NT2/D1 (cell line): Measurements from ENCODE around the gene GGTA1.
"Not testable (repeated sequence)": the region's sequence is repeated elsewhere in the genome, so short reads cannot be mapped to it uniquely, and the experiment has no call there.

Experiments
- DNase-seq: peaks from one replicate; pipeline ENCODE4 v3.0.0-alpha.2; 2011; ENCODE audit warnings: low read depth, low spot score
- H3K27me3 ChIP-seq: 2 replicates; pipeline ENCODE4 v1.6.0; 2011; ENCODE audit warnings: mild to moderate bottlenecking; ENCODE audit not compliant: insufficient read length, insufficient read depth
- H3K36me3 ChIP-seq: 2 replicates; pipeline ENCODE4 v1.6.1; 2011; ENCODE audit warnings: mild to moderate bottlenecking, low read length, mixed read lengths; ENCODE audit not compliant: insufficient read depth, insufficient read length
- H3K4me1 ChIP-seq: 2 replicates; pipeline ENCODE4 v1.5.1; 2011; ENCODE audit not compliant: insufficient read depth, insufficient read length
- H3K4me3 ChIP-seq: 2 replicates; pipeline ENCODE4 v1.5.1; 2011; ENCODE audit warnings: low read depth; ENCODE audit not compliant: insufficient read length
- H3K9ac ChIP-seq: 2 replicates; pipeline ENCODE4 v1.6.0; 2011; ENCODE audit warnings: low read depth; ENCODE audit not compliant: insufficient read length
- H3K9me3 ChIP-seq: 2 replicates; pipeline ENCODE4 v1.5.1; 2011; ENCODE audit warnings: mild to moderate bottlenecking, low read length; ENCODE audit not compliant: insufficient read depth
- SUZ12 ChIP-seq: IDR thresholded peaks from 2 replicates; pipeline ENCODE4 v1.6.1; 2011; ENCODE audit not compliant: insufficient read length, insufficient read depth; ENCODE audit errors: extremely low read depth
- YY1 ChIP-seq: IDR thresholded peaks from 2 replicates; pipeline ENCODE4 v1.6.1; 2011; ENCODE audit not compliant: insufficient read length, insufficient read depth
- ZNF274 ChIP-seq: IDR thresholded peaks from 2 replicates; pipeline ENCODE4 v1.6.1; 2011; ENCODE audit warnings: mild to moderate bottlenecking, low read depth, low read length

The GGTA1 gene

GRCh38 chr9:121447321-121447834 lies 52.3 kb downstream of the GGTA1 start:
- no peak for TF ChIP-seq SUZ12
- TF ChIP-seq ZNF274 = no peak
- TF ChIP-seq YY1 = no peak
- Histone ChIP-seq H3K9ac (no peak overlapping the region), H3K27me3 (no peaks in the 10 kb centered on the region), H3K4me3 (no peak overlapping the region), H3K4me1 (no peaks in the 10 kb centered on the region), H3K9me3 (no peaks in the 10 kb centered on the region), H3K36me3 (no peaks in the 10 kb centered on the region)
- no peak for DNase-seq

GRCh38 chr9:121445986-121446385 lies 53.7 kb downstream of the GGTA1 start:
- Histone ChIP-seq H3K9ac (no peak overlapping the region), H3K36me3 (no peaks in the 10 kb centered on the region), H3K4me1 (no peaks in the 10 kb centered on the region), H3K27me3 (no peaks in the 10 kb centered on the region), H3K4me3 (no peak overlapping the region), H3K9me3 (no peaks in the 10 kb centered on the region)
- TF ChIP-seq YY1 = no peak
- TF ChIP-seq ZNF274 = no peak
- no peak for DNase-seq

- H3K27me3 ChIP-seq = no peaks in the 10 kb centered on the region
- H3K9ac ChIP-seq = no peak overlapping the region
- no peaks in the 10 kb centered on the region for H3K36me3 ChIP-seq
- no peak overlapping the region for H3K4me3 ChIP-seq
- H3K4me1 ChIP-seq = peaks cover 1% of the 10 kb centered on the region
- DNase-seq = no peak
- no peaks in the 10 kb centered on the region for H3K9me3 ChIP-seq
- TF ChIP-seq SUZ12 = no peak
- no peak for TF ChIP-seq ZNF274
- TF ChIP-seq YY1 = no peak
Measured at GRCh38 chr9:121443981-121444380, 55.7 kb downstream of the GGTA1 start.

- Histone ChIP-seq H3K9ac (no peak overlapping the region), H3K9me3 (no peaks in the 10 kb centered on the region), H3K4me1 (peaks cover 3% of the 10 kb centered on the region), H3K4me3 (no peak overlapping the region), H3K36me3 (no peaks in the 10 kb centered on the region), H3K27me3 (no peaks in the 10 kb centered on the region)
- no peak for DNase-seq
- TF ChIP-seq SUZ12 (no peak), ZNF274 (no peak), YY1 (no peak)
Measured at GRCh38 chr9:121441165-121441564, 58.5 kb downstream of the GGTA1 start.

GRCh38 chr9:121439711-121440664 lies 59.7 kb downstream of the GGTA1 start:
- no peaks in the 10 kb centered on the region for H3K9me3 ChIP-seq
- no peak for TF ChIP-seq ZNF274
- TF ChIP-seq SUZ12 = no peak
- no peak for TF ChIP-seq YY1
- H3K36me3 ChIP-seq = no peaks in the 10 kb centered on the region
- H3K9ac ChIP-seq = no peak overlapping the region
- peaks cover 3% of the 10 kb centered on the region for H3K4me1 ChIP-seq
- no peaks in the 10 kb centered on the region for H3K27me3 ChIP-seq
- H3K4me3 ChIP-seq = no peak overlapping the region
- no peak for DNase-seq

- H3K4me3 ChIP-seq = no peak overlapping the region
- no peaks in the 10 kb centered on the region for H3K36me3 ChIP-seq
- TF ChIP-seq SUZ12 (no peak), ZNF274 (no peak), YY1 (no peak)
- H3K9me3 ChIP-seq = no peaks in the 10 kb centered on the region
- H3K27me3 ChIP-seq = no peaks in the 10 kb centered on the region
- DNase-seq = no peak
- peaks cover 3% of the 10 kb centered on the region for H3K4me1 ChIP-seq
- no peak overlapping the region for H3K9ac ChIP-seq
Measured at GRCh38 chr9:121439016-121439415, 60.6 kb downstream of the GGTA1 start.

GRCh38 chr9:121437891-121438290 lies 61.8 kb downstream of the GGTA1 start:
- Histone ChIP-seq H3K9me3 (no peaks in the 10 kb centered on the region), H3K4me3 (no peak overlapping the region), H3K4me1 (peaks cover 3% of the 10 kb centered on the region), H3K27me3 (no peaks in the 10 kb centered on the region), H3K36me3 (no peaks in the 10 kb centered on the region), H3K9ac (no peak overlapping the region)
- DNase-seq = no peak
- no peak for TF ChIP-seq YY1
- TF ChIP-seq ZNF274 = no peak

- DNase-seq, H3K9ac ChIP-seq, H3K9me3 ChIP-seq, H3K36me3 ChIP-seq, H3K4me1 ChIP-seq, H3K27me3 ChIP-seq, H3K4me3 ChIP-seq: not testable (repeated sequence)
Measured at GRCh38 chr9:121437046-121437445, 62.6 kb downstream of the GGTA1 start.
